GM21423 (cell line): ENCODE results near the gene P2RY6.

Source experiments
- ATAC-seq: cut with Tn5 transposase; IDR thresholded peaks from one replicate; pipeline ENCODE4 v1.9.1; 2021; ENCODE audit warnings: mild to moderate bottlenecking, moderate library complexity; ENCODE audit not compliant: unreplicated experiment

The P2RY6 gene

DNA sequence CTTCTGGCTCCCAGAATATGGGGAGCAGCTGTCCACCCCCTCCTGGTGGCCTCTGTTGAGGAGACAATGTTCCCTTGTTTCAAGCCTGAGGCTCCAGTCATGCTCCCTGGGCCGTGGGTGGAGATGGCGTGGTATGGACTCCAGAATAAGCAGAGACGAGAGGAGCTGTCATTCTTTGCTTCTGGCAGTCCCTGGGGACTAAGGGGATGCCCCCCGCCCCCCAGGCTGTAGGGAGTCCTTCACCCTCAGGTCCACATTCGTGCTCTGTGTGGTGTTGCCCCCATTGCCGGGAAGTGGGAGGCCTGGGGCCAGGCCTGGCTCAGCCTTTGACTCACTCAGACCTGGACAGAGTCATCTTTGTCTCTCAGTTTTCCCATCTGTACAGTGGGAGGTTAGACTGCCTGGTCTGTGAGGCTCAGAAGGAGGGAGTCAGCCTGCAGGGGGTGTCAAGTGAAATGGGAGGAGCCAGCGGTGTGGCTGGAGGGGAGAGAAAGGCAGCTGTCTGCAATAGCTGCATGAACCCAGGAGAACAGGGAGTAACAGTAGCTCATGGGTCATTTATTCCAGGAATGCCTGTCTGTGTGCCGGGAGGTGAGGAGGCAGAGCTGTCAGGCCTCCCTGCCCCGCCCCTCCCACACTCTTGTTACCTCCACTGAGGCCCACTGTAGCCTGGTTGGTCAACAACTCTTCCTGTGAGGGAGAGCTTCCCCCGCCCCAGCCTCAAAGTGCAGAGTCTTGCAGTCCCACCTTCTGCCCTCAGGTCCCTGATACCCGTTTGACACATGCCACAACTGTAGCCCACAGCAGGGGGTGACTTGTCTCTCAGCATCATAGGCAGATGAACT, 42.2 kb downstream of the P2RY6 start:
- no peak for ATAC-seq

DNA sequence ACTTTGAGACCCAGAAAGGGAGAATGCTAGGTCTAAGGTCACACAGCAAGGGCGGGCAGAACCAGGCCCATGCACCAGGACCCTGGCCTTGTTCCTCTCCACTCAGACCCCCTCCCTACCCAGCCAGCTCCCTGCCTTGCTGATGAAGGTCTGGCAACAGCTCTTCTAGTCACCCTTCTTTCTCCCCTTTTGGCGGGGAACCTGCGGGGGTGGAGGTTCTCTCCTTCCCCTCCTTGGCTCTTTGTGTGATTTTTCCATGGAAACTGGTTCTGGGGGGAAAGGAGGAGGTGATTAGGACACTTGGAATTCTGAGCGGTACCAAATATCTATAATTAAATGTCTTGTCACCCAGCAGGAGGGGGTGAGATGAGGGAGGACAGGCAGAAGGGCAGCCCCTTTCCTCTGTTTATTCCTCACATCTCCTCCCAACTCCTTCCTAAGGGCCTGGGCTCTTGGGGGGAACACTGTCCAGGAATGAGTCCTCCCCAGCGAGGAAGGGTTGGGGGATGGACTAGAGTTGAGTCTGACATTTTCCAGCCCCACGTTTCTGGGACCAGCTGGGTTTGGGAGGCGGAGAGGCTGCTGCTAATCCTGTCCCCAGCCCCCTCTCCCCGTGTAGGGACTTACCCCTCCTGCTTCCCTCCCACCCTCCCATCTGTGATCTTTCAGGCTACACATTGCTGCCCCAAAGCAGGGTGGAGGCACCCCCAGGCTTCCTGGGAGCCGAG, 43.3 kb downstream of the P2RY6 start:
- ATAC-seq: no peak

DNA sequence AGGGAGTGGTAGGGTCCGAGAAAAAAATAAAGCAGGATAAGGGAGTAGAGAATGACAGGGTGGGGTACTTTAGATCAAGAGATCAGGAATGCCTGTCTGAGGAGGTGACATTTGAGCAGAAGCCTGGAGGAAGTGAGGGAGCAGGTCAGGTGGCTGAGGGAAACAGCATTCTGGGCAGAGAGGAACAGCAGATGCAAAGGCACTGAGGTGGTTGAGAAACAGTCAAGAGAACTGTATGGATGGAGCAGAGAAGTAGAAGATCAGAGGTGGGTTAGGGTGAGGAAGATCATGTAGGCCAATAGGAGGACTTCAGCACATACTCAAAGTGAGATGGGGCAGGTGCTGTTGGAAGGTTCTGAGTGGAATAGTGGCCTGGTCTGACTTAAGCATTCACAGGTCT, 44.3 kb downstream of the P2RY6 start:
- no peak for ATAC-seq

DNA sequence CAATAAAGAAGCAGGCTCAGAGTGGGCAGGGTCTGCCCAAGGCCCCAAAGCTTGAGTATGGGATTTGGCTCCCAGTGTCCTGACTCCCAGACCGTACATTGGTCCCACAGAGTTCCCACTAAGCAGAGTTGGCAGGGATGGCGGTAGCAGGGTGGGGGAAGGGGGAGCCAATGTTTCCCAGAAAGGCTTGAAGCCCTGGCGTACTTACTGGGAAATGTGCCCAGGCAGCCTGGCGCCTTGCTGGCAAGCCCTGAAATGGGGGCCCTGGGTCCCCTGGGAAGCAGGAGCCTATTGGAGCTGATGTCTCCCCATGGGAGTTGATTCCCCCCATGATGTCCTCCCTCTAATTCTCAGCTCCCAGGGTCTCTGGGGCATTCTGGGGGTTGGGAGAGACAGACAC, 45.2 kb downstream of the P2RY6 start:
- no peak for ATAC-seq

DNA sequence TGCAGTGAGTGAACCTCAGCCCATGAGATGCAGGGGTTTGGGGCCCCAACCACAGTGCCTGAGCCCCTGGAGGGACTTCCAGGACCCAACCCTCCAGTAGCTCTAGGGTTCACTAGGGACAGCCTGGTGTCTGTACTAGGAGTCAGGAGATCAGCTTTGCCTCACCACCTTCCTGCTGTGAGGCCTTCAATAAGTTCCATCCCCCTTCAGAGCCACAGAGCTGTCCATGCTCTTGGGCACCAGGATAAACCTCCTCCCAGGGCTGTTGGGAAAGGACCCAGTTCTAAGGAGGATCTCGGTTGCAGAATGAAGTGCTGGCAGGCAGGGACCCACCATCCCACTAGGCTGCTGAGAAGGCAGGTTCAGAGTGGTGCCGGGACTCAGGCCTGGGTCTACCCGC, 45.7 kb downstream of the P2RY6 start:
- ATAC-seq: no peak

DNA sequence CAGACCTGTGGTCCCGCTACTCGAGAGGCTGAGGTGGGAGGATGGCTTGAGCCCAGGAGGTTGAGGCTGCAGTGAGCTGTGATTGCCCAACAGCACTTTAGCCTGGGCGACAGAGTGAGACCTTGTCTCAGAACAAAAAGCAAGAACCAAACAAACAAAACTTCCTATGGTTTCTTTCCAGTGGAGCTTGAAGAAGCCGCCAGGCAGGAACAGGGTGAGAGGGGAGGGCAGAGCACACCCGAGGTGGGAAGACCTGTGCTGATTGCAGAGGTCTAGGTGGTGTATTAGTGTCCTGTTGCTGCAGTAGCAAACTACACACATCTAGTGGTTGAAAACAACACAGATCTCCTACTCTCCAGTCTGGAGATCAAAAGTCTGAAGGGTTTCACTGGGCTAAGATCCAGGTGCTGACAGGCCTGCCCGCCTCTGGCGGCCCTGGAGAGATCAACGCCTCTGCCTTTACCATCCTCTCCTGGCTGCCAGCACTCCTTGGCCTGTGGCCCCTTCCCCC, 46.4 kb downstream of the P2RY6 start:
- ATAC-seq: no peak

DNA sequence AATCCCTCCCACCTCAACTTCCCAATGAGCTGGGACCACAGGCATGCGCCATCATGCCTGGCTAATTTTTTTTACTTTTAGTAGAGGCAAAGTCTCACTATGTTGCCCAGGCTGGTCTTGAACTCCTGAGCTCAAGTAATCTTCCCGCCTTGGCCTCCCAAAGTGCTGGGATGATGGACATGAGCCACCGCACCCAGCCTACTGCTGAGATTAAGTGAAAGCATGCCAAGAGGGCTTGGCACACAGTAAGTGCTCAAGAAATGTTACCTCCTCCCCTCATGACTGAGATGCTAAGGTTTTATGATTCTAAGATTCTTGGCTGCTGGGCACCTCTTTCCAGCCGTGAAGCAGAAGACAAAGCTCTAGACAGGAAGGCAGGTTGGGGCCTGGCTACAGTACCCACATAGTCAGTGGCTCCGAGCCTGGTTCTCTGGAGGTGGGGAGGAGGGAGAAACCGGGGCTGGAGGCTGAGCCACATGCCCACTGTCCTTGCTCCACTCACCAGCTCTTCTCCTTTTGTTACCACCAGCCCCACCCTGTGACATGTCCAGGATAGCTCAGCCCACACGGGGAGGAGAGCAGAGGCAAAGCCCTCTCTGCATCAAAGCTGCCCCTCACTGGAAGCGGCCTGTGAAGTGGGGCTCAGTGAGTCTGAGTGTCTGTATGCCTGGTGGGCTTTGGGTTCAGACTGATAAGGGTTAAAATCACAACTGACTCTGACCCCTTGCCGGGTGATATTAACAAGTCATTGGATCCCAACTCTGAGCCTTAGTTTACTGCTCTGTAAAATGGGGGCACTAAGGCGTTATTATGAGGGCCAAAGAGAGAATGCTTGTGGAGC, 48.8 kb downstream of the P2RY6 start:
- no peak for ATAC-seq

DNA sequence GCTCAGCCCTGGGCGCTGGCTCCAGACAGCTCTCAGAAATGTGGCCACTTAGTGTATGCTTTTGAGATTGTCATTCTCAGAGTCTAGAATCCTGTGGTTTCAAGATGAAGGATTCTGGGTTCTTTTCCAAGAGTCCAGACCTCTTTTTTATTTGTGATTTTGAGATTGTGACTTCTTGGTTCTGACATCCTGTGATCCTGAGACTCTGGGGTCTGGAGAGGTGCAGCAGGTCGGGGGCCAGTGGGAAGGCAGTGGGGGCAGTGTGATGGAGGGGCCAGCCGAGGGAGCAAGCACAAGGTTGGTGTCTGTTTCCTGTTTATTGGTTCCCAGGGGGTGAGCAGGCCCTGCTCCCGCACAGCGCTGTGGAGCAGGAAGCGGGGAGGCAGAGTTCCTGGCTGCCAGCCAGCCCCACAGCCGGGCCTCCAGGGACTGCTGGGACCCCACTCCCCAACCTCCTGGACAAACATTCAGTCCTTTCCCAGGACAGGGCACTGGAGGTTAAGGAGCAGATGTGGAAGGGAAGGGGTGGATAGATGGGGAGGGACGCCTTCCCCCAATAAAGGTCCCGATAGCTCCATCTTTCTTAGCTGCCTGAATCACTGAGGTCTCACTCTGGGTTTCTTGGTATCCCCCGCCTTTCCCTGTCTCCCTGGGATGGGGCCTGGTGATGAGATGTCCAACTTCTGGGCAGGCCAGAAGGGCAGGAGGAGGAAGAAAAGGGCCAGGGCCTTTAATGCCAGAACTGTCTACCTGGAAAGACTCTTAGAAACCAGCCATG, 49.7 kb downstream of the P2RY6 start:
- ATAC-seq: no peak

DNA sequence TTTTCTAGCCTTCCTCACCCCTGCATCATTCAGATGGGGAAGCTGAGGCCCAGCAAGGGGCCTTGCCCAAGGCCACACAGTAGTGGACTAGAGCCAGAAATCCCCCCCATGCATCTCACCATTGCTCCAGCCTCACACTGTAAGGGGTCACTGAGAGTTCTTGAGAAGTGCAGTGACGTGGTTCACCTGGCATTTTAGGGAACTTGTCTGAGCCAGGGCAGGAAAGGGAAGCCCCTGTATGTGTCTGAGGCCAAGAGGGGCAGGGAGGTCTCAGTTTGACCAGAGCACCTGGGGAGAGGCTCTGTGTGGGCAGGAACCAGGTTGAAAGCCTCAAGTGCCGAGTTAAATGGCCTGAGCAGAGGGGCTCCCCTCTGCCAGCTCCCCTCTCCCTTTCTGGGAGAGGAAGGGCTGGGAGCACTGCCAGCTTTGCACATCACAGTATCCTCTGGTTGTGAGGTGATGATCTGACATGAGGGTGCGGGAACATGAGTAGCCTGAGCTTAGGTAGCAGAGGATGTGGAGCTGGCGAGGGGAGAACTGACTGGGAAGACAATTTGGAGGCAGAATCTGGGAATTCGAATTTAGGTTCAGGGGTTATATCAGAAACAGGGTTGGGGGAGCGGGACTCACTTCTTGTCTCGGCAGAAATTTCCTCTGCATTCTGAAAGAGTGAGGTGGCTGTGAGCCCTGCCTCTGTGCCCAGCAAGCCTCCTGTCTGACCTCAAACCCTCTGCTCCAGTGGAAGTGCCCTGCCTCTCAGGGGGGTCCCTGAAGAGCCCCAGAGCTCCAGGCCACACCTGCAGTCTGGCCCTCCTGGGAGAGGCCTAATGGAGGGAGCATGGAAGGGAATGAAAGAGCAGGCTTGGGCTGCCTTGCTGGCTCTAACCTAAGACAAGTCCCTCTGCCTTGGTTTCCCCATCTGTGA, 50.5 kb downstream of the P2RY6 start:
- ATAC-seq: no peak

DNA sequence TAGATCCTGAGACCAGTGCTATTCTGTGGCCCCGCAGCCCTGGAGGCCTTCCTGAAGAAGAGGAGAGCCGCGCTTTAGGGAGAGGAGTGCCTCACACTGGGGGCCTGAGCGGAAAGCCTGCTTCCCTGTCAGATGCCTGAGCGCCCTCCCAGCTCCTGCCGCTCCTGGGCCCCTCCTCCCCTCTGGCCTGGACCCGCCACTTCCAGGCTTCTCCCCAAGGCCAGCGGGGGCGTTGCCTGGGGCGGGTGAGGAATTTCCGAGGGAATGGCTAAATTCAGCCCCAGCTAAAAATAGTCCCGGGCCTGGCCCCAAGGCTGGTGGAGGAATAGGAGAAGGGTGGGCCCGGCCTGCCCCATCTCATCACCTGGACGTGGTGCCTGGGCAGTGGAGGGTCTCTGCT, 51.3 kb downstream of the P2RY6 start:
- no peak for ATAC-seq

DNA sequence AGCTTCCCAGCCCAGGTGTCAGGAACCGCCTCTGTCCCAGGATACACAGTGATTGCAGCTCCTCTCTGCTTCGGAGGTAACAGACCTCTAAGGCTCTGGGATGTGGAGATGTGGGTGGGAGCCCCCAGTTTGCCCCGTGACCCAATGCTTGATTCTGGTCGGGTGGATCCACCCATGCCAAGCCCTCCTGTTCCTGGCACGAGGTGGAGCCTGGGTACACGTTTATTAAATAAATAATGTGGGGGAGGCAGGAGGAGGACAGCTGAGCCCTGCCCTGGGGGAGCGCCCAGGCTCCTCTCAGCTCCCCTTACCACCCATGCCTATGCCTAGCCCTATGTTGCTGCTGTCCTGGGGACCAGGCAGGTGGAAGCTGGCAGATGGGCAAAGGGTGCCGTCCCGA, 52.0 kb downstream of the P2RY6 start:
- ATAC-seq: no peak

DNA sequence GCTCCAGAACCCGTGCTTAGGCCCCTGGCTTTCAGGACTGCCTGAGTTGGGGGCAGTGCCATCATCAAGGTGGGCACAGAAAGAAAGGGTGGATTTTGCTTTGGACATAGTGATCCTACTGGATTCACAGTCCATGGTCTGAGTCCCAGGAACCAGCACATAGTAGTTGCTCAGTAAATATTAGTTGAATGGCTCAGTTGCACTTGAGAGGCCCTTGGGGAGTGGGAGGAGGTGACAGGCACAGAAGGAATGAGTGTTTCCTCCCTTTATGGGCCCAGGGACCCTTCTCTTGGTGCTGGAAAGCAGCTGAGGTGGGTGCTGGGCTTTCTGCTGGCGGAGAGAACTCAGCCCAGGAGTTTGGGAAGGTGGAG, 52.5 kb downstream of the P2RY6 start:
- peak; percentile 5 for ATAC-seq

DNA sequence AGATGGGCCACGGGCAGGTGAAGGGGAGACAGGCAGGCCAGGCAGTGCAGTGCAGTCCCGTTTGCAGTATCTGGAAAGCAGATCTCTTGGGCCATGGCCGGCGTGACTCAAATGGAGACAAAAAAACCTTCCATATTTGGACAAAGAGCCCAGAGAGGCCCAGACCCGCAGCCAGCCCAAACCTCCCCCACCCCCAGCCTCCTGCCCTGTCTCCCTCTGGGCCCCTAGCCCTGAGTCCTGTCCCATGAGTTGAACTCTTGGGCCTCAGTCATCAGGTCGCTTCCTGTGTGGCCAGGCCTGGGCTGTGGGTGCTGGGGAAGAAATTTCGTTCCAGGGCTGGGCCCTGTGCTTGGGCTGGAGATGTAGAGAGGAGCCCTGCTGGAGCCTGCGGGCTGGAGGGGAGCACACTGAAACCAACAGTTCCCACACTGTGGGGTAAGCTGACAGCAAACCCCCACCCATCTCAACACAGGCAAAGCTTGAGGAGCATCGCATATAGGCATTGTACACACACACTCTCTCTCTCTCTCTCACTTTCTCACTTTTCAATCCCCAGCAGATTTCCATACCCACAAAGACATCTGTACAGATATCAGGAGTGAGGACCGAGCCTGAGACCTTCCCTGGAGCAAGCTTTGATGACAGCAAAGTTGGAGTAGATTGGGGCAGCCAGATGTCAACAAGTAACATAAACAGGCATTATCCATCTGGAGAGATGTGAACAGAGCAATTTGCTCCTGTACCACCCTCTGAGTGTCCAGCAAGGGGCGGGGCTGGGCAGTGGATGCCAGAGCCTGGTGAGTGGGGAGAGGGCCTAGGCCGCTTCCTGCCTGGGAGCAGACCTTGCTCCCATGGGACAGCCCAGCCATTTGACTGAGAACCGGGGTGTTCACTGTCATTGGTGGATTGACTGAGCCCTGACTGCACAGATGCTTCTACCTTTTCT, 53.2 kb downstream of the P2RY6 start:
- peak; percentile 55 for ATAC-seq

DNA sequence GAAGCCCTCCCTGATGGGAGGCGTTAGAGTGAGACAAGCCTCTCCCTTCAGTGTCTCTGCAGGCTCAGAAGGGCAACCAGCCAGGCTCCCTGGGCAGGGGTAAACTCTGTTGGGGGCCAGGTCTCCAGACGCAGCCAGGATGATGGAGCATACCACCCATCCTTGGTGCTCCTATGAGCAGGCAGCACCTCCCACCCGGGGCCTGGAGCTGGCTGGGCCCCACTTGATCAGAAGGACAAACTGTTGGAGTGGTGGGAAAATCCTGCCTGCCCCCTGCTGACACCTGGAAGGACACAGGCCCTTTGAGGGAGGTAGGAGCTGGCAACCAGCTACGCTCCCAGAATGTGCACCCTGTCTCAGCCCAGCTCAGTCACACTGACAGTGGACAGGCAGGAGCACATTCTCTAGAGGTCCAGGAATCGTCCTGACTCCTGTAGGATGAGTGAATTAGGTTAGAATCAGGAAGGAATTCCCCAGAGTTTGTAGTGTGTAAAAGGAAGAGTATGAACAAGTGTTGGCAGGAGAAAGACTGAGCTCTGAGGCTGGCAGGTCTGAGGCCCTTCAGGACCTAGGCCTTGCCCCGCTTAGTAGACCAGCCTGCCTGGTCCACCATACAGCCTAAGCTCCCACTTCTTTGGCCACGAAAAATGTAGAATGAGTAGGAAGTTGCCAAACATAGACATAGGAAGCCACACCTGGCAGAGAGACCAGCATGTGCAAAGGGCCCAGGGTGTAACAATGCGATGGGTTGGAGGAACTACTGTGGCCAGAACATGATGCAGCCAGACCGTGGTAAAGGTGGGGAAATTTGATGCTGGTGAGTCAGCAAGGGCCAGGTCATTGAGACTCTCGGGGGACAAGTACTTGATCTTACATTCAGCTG, 55.0 kb downstream of the P2RY6 start:
- ATAC-seq: no peak

DNA sequence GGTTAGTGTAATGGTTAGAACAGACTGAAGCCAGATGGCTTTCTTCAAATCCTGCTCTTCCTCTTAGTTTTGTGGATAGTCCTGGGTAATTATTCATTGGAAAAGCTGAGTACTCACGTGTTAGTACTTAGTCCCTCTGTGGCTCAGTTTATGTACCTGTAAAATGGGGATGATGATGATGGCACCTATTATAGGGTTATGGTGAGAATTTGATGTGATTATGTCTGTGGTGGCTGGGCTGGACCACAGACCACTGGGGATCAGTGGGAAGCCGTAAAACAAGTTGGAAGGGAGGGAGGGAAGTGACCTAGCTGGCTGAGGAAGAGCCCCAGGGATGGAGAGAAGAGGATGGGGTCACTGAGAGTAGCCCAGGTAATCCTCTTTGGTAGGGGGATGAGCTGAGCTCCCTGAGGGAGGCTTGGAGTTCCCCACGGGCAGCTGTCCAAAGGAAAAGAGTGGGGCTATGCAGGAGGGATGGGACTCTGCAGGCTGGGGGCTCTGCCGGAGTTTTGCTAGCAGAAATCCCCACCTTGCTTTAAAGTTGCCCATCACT, 55.8 kb downstream of the P2RY6 start:
- no peak for ATAC-seq

DNA sequence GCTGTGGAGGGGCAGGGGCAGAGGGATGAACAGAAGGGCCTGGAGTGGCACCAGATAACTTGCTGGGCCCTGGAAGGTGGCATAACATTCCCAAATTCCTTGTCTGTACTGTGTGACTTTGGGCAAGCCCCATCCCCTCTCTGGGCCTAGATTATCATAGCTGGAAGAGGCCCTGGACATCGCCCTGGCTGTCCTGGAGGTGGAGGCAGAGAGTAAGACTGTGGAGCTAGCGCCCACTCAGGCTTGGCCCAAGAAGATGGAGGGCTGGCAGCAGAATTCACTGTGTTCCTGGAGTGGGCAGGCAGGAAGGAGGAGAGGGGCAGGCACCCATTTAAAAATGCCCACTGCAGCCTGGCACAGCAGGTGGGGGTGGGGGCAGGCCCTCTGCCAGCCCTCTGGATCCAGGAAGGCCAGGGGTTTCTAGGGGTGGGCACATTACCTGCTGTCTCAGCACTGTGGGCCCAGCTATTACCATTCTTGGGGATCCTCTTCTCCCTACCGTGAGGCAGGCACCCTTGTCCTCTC, 58.5 kb downstream of the P2RY6 start:
- no peak for ATAC-seq
